HTR-8/SVneo (cell line): ENCODE measurements around the gene NRF1.

Source experiments
- DNase-seq: peaks from one replicate; pipeline ENCODE4 v3.0.0; 2011; ENCODE audit warnings: low spot score, mixed read lengths; ENCODE audit not compliant: insufficient read length
- FAIRE-seq: peaks from 2 replicates; lab custom pipeline; 2011; peaks lifted over from hg19 to GRCh38; lab: Jason Lieb, UNC

Gene NRF1

GRCh38 chr7:129676017-129676897 lies 64.7 kb downstream of the NRF1 start:
- FAIRE-seq (no peak), DNase-seq (no peak)

DNA sequence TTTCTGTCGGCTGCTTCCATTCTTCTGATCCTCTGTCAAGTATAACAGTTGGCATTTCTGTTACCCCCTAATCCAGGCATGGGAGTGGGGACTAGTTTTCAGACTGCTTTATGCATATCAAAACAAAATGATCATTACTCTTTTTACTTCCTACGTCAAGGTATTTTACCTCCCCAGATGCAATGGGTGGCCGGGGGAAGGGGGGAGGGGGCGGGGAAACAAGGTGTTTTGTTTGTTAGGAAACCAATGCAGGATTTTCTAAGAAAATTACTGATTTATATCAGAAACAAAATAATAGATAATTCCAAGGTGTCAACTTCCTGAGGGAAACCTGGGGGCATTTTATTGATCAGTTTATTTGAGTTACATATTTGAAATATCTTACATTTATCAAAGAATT lies 66.3 kb downstream of the NRF1 start:
- FAIRE-seq, result no peak
- no peak for DNase-seq

- DNase-seq (no peak), FAIRE-seq (no peak)
Observed at GRCh38 chr7:129678606-129679005, 67.1 kb downstream of the NRF1 start.

GRCh38 chr7:129680400-129680799 lies 68.9 kb downstream of the NRF1 start:
- FAIRE-seq (no peak), DNase-seq (no peak)

GRCh38 chr7:129684777-129685176 lies 73.3 kb downstream of the NRF1 start:
- no peak for FAIRE-seq

DNA sequence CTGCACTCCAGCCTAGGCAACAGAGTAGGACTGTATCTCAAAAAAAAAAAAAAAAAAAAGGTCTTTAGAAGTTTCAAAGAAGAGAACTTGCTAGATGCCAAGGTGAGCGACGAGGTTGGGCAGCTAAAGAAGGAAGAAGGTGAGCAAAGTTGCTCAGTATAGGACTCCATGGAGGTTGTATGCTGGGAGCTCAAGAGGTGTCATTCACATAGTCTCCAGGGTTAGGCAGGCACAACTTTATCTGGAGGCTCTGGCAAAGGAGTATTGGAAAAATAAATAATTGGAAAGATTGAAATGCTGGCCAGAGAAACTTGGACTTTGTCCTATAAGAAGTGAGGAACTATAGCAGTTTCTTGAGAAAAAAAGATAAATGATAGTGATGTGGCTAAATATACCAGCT lies 74.5 kb downstream of the NRF1 start:
- no peak for FAIRE-seq
- no peak for DNase-seq

More at GRCh38 chr7:129684777-129685176, 73.3 kb downstream of the NRF1 start:
- DNase-seq, result no peak

DNA sequence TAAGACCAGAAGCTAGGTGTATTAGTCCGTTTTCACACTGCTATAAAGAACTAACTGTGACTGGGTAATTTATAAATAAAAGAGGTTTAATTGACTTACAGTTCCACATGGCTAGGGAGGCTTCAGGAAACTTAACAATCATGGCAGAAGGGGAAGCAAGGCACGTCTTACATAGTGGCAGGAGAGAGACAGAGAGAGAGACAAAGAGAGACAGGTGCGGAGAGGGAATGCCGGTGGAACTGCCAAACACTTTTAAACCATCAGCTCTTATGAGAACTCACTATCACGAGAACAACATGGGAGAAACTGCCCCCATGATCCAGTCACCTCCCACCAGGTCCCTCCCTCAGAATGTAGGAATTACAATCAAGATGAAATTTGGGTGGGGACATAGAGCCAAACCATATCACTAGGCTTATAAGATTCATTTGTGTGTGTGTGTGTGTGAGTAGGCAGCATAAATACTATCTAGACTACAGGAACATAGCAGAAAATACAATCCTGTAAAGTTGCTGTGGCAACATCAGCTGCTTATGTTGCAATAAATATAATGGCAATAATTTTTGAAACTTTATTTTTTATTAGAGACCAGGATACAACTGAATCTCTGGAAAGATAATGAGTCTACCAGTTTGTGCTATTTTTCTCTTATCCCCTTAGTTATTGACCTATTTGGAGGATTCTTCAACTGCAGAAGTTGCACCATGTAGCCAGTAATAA lies 77.1 kb downstream of the NRF1 start:
- no peak for FAIRE-seq
- DNase-seq, result no peak

DNA sequence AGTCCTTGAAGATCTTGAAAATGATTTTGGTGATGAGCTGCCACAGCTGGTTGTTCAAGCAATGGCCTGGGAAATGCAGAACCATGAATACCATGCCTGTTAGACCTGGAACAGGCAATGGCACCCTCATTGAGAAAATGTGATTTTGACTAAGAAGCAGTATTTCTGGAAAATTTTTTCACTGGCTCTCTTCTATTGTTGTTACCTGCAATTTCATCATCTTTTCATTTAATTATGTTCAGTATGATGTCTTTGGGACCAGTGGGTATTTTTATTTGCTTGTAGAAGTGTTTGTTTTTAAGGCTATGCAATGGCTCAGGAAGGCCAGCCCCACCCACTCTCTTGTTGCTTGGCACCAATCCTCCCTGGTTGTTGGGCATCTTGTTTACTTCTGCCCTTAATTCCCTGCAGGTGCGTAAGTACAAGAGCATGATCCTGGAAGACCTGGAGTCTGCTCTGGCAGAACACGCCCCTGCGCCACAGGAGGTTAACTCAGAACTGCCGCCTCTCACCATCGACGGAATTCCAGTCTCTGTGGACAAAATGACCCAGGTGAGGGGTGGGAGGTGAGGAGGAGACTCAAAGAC lies 78.6 kb downstream of the NRF1 start:
- FAIRE-seq, result no peak
- no peak for DNase-seq

DNA sequence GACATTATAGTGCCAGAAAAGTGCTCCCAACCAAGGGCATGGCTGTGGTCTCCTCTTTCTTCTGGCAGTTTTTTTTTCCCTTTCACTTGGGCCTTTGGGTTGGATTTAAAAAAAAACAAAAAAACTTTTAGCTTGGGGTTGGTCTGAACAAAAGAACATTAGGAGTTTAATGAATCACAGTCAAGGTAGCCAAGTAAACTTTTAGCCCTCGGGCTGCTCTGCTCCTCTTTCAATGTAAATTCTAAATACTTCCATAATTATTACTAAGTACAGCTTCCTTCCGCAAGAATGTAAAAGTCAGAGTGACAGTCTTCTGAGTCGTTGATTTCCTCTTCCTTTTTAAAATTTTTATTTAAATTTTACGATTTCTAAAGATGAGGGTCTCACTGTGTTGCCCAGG lies 79.2 kb downstream of the NRF1 start:
- DNase-seq (no peak), FAIRE-seq (no peak)

DNA sequence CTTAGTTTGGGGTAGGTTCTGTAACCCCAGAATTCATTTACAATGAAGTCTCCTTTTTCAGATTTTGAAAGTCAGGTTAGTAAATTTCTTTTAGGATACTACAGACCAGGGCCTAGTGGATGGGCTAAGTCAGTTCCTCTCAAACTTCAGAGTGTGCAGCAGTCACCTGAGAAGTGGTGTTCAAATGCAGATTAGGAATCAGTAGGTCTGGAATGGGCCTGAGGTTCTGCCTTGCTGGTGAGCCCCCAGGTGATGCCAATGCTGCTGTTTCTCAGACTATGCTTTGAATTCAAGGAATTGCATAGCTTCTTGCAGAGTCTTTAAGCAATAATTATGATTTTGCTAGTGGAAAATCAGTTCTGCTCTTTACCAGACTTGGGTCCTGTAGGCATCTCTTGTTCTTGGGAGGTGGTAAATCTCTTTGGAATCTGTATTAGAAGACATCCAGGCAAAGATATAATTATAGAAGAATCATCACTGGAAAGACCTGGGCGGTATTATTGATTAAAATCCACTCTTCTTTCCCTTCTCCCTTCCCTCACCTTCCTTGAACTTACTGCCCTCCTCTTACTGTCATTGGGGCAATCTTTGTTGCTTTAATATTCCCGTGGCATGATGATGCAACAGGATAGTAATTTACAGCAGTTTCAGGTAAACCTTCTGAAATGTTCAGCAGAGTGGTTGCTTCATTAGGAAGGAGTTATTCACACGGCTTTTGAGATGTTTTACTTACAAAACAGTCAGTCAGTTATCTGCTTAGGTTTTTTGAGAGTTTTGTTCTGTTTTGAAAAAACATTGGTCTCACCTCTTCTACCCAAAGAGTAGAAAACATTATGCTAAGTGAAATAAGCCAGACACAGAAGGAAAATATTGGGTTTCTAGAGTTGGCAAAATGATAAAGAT lies 87.2 kb downstream of the NRF1 start:
- DNase-seq (no peak), FAIRE-seq (no peak)

GRCh38 chr7:129702316-129702715 lies 90.8 kb downstream of the NRF1 start:
- FAIRE-seq (no peak), DNase-seq (no peak)

DNA sequence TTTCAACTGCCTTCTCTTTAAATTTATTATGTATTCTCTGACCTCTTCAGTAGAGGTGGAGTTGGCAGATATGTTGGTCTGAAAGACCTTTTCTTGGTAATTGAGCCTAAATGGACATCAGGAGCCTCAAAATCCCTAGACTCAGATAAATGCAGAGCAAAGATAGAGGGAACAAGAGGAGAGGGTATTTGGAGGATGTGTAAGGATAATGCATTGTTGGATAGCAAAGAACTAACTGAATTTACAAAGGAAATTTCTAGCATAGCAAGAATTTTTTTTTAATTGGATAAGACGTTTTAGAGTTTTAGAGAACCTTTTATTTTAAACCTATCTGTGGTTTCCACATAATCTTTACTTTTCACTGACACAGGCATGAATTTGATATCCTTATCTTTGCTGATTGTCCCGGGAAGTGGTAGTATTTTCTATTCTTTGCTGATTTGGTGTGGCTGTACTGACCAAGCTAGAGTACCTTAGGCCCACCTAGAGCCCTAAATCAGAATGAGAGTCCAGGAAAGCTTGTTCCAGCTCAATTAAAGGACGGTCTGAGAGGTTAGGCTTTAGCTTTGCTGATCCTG lies 91.3 kb downstream of the NRF1 start:
- FAIRE-seq, result no peak
- DNase-seq, result no peak

DNA sequence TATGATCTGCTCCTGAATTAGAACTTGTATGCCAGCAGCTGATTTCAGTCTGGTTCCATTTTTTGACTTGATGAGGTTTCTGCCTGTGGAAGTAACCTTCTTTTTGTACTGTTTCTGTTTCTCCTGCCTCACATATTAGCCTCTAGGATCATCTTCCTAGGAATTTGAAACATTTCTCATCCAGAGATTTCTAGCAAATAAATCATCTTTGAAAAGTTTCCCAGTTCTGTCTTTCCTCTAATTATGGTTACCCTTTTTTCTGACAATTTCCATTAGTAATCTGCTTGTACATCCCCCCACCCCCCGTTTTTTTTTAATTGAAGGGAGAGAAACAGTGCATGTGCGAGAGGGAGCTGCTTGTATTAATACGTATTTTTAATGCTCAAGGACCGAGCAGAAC lies 92.2 kb downstream of the NRF1 start:
- FAIRE-seq, result no peak
- DNase-seq, result no peak

DNA sequence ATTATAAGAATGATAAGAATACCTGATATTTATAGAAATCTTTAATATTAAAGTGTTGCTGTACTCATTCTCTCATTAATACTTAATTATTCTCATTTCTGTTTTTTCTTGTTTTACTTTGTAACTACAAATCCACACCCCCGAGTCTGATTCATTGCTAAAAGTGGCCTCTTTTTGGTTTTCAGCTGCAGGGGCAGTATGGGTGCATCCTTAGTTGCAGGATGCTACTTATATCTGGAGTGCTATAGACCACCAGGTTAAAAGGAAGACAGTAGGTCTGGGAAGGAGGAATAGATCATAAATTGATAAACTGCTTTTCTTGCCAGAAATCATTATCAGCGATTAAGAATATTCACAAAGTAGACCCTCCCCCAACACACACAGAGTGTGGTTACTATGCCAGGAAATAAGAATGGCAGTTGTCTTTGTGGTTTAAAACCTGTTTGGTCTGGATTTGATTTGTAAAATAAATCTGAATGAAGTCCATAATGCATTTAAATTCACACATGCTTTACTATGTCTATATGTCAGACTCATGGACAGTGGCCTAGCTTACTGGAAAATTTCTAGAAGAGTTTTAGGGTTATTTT lies 96.5 kb downstream of the NRF1 start:
- FAIRE-seq, result no peak
- DNase-seq, result no peak

GRCh38 chr7:129713544-129713943 lies 102.0 kb downstream of the NRF1 start:
- FAIRE-seq, result no peak
- no peak for DNase-seq

- no peak for DNase-seq
- FAIRE-seq, result no peak
Observed at GRCh38 chr7:129714514-129715063, 103.1 kb downstream of the NRF1 start.

GRCh38 chr7:129719980-129720732 lies 108.6 kb downstream of the NRF1 start:
- FAIRE-seq (no peak), DNase-seq (no peak)

GRCh38 chr7:129721068-129721467 lies 109.5 kb downstream of the NRF1 start:
- DNase-seq (no peak), FAIRE-seq (no peak)
